Lung (tissue), 12 donors: ENCODE results near the gene LIMCH1. TPM values are rescaled to one million over a fixed set of nuclear protein-coding genes. Genes with fewer than 3 reads are reported as not detected.

ENCODE experiments used
- ATAC-seq: fragments of 200-7000 bp; cut with Tn5 transposase; one replicate; pipeline ENCODE4 v1.9.1; 2020; ENCODE audit warnings: moderate number of reproducible peaks; ENCODE audit not compliant: insufficient read depth, low FRiP score
- DNase-seq, 3 donors: peaks; one replicate each; pipeline ENCODE4 v3.0.0-alpha.2; 2013 to 2017
- H3K27ac ChIP-seq, 2 donors: one replicate each; pipeline ENCODE4 v1.5.1; 2013; ENCODE audit warnings: mild to moderate bottlenecking in 2 of 2, moderate library complexity in 2 of 2, control low read depth in 1 of 2, inconsistent platforms in 1 of 2, low read depth in 1 of 2, low read length in 1 of 2
- H3K27me3 ChIP-seq, 3 donors: one replicate each; pipeline ENCODE4 v1.5.1; 2013; ENCODE audit warnings: low read length in 2 of 3; ENCODE audit not compliant: control insufficient read depth in 3 of 3, insufficient read depth in 3 of 3
- H3K36me3 ChIP-seq, 4 donors: one replicate each; pipeline ENCODE4 v1.5.1; 2013; ENCODE audit warnings: low read length in 4 of 4, mild to moderate bottlenecking in 1 of 4, moderate library complexity in 1 of 4; ENCODE audit not compliant: control insufficient read depth in 4 of 4, insufficient read depth in 4 of 4
- H3K4me1 ChIP-seq, 5 donors: one replicate each; pipeline ENCODE4 v1.5.1; 2013; ENCODE audit warnings: low read length in 5 of 5, mild to moderate bottlenecking in 2 of 5, moderate library complexity in 1 of 5; ENCODE audit not compliant: control insufficient read depth in 5 of 5, insufficient read depth in 5 of 5
- H3K4me3 ChIP-seq: one replicate; pipeline ENCODE4 v1.5.1; 2013; ENCODE audit warnings: mild to moderate bottlenecking, control low read depth, moderate library complexity
- H3K9ac ChIP-seq, 2 donors: one replicate each; pipeline ENCODE4 v1.5.1; 2013; ENCODE audit warnings: low read length in 2 of 2, control low read depth in 1 of 2; ENCODE audit not compliant: insufficient read depth in 1 of 2
- H3K9me3 ChIP-seq, 4 donors: one replicate each; pipeline ENCODE4 v1.5.1; 2013; ENCODE audit warnings: low read length in 3 of 4, mild to moderate bottlenecking in 1 of 4, moderate library complexity in 1 of 4; ENCODE audit not compliant: control insufficient read depth in 4 of 4, insufficient read depth in 3 of 4
- WGBS, 2 donors: extraction: QIAGEN DNeasy Blood & Tissue Kit; methylation state at CpG; one replicate each; pipeline ENCODE4 v1.1.7; 2013; 5-methylcytosine and 5-hydroxymethylcytosine counted together
- polyA plus RNA-seq, 2 donors: library from polyadenylated mRNA; stranded (reverse); fragments of 200-250 nt; gene quantifications; one replicate each; pipeline ENCODE4 v1.2.1, GENCODE V29; 2013
- total RNA-seq, 2 donors: library from RNA; depleted of rRNA in 1 of 2; stranded (reverse); fragments of >200 nt in 1 of 2; gene quantifications; one replicate each; pipeline ENCODE4 v1.2.1, GENCODE V29; 2014 to 2021
- TF ChIP-seq, protein P1 (sequence below): IDR thresholded peaks from 2 replicates; pipeline ENCODE4 v1.5.1; 2012; ENCODE audit warnings: mild to moderate bottlenecking; ENCODE audit errors: control extremely low read depth, extremely low read depth
- donor health status: control.
- donor health status: control.
- donor health status: Bipolar disorder and iron deficiency.
- donor health status: healthy.
- donor health status: DM: yes; HTN: yes; CAD: no.

The LIMCH1 gene
- total and polyA plus RNA-seq, 4 donors = 43.4 to 299 (median 128) TPM

DNA sequence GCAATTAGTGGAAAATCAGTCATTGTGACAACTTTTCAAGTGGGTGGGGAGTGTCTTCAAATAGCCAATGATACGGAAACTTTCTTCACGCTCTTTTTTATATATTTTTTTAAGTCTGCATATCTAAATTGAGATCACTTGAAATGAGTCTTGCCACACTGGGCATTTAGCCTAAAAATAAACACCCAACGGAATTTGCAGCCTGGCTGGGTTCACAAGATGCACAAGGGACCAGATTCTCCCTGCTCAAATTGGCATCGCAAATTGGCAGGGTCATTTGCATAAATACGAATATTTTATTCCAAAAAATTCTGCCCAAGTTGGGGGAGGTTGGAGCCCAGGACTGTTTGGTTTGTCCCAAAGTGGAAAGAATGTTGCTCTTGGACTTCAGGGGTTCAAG is 87.6 kb downstream of the LIMCH1 start:
- Histone ChIP-seq H3K9me3 (no peaks in the 10 kb centered on the region), H3K27ac (no peak overlapping the region), H3K9ac (no peak overlapping the region), H3K4me3 (no peak overlapping the region), H3K27me3 (peaks cover 0 to 2% (median 0%) of the 10 kb centered on the region in 3 donors), H3K4me1 (peaks cover 0 to 11% (median 0%) of the 10 kb centered on the region in 5 donors), H3K36me3 (peaks cover 0 to 12% (median 7%) of the 10 kb centered on the region in 4 donors)
- WGBS, 2 donors = 84 to 90% methylated on average over 5 of the region's 5 CpGs
- TF ChIP-seq, protein P1, sequence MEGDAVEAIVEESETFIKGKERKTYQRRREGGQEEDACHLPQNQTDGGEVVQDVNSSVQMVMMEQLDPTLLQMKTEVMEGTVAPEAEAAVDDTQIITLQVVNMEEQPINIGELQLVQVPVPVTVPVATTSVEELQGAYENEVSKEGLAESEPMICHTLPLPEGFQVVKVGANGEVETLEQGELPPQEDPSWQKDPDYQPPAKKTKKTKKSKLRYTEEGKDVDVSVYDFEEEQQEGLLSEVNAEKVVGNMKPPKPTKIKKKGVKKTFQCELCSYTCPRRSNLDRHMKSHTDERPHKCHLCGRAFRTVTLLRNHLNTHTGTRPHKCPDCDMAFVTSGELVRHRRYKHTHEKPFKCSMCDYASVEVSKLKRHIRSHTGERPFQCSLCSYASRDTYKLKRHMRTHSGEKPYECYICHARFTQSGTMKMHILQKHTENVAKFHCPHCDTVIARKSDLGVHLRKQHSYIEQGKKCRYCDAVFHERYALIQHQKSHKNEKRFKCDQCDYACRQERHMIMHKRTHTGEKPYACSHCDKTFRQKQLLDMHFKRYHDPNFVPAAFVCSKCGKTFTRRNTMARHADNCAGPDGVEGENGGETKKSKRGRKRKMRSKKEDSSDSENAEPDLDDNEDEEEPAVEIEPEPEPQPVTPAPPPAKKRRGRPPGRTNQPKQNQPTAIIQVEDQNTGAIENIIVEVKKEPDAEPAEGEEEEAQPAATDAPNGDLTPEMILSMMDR = no peak
- ATAC-seq (no peak), DNase-seq (no peak)

DNA sequence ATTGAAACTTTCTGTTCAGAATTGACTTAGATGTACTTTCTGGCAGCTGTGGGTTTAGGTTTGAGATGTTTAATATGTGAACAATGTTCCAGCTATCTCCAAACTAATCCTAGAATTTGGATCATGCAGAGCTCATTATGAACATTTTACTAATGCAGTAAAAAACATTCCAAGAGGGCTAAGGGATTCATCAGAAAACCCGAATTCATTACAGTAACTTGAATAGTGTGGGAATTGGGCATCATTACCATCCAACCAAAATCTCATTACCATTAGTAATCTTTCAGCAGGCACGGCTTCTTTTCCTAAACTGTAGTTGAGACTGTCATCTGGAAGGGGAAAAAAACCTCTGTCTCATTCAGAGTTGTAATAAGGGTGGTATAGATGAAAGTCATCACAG is 91.0 kb downstream of the LIMCH1 start:
- 67 to 87% methylated on average over 2 of the region's 2 CpGs for WGBS, 2 donors
- H3K9me3 ChIP-seq = no peaks in the 10 kb centered on the region
- no peak for DNase-seq

DNA sequence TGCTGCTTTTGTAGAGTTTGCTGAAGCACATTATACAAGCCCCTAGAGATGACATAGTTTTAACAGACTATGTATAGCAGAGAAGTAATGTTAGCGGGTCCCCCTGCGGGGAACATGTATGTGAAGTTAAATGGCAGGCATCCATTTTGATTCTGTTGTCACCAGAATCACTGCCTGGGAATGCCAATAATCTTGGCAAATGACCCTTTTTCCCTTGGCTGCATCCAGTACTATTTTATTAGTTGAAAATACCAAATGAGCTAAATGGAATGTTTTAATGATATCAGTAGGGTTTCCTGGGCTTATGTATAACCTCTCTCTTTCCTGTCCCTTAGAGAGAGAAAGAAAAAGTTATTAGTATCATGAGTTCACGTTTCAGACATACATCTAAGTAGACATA is 93.6 kb downstream of the LIMCH1 start:
- Histone ChIP-seq H3K27ac (no peak overlapping the region), H3K4me3 (no peak overlapping the region)

More for the DNA sequence above, 91.0 kb downstream of the LIMCH1 start:
- Histone ChIP-seq H3K4me1 (peaks cover 0 to 15% (median 0%) of the 10 kb centered on the region in 5 donors), H3K27ac (no peak overlapping the region), H3K27me3 (peaks cover 0 to 2% (median 0%) of the 10 kb centered on the region in 3 donors), H3K4me3 (no peak overlapping the region), H3K36me3 (peaks cover 0 to 21% (median 10%) of the 10 kb centered on the region in 4 donors), H3K9ac (no peak overlapping the region)
- no peak for ATAC-seq
- TF ChIP-seq, protein P1 = no peak

More for the DNA sequence above, 93.6 kb downstream of the LIMCH1 start:
- H3K36me3 ChIP-seq = peaks cover 0 to 27% (median 12%) of the 10 kb centered on the region in 4 donors
- no peak for ATAC-seq
- WGBS, 2 donors = 89 to 94% methylated on average over 3 of the region's 3 CpGs
- H3K9ac ChIP-seq = no peak overlapping the region
- no peaks in the 10 kb centered on the region for H3K9me3 ChIP-seq
- no peak for DNase-seq
- H3K4me1 ChIP-seq = peaks cover 0 to 9% (median 0%) of the 10 kb centered on the region in 5 donors
- TF ChIP-seq, protein P1 = no peak
- H3K27me3 ChIP-seq = no peaks in the 10 kb centered on the region
